ENCODE measurements around the gene ACSM4.
"Not testable (repeated sequence)": the region's sequence is repeated elsewhere in the genome, so short reads cannot be mapped to it uniquely, and the experiment has no call there.

The ACSM4 gene

DNA sequence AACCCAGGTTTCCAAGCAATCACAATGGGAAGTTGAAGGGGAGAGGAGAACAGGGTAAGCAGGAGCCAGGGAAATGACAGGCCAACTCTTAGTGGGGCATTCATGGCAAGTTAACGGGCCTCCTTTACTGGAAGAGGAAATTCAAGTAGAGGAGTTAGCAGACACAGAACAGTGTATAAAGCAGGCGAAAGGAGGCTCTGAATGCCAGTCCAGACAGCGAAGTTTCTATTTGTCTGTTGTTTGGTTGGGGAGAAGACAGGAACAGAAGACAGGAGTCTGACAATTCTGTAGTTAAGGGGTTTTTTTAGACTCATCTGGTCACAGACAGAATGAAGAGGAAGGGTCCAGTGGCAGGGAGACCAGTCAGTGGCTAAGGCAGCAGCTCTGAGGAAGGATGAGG, at the start of gene ACSM4:
TSS of gene ACSM4 (plus strand) at position 301 of the 400 bp plus-strand sequence. CDS start 260 bp downstream, outside the sequence.
- DNase-seq, result no peak
- TF ChIP-seq, protein P1, sequence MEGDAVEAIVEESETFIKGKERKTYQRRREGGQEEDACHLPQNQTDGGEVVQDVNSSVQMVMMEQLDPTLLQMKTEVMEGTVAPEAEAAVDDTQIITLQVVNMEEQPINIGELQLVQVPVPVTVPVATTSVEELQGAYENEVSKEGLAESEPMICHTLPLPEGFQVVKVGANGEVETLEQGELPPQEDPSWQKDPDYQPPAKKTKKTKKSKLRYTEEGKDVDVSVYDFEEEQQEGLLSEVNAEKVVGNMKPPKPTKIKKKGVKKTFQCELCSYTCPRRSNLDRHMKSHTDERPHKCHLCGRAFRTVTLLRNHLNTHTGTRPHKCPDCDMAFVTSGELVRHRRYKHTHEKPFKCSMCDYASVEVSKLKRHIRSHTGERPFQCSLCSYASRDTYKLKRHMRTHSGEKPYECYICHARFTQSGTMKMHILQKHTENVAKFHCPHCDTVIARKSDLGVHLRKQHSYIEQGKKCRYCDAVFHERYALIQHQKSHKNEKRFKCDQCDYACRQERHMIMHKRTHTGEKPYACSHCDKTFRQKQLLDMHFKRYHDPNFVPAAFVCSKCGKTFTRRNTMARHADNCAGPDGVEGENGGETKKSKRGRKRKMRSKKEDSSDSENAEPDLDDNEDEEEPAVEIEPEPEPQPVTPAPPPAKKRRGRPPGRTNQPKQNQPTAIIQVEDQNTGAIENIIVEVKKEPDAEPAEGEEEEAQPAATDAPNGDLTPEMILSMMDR (IDR thresholded peaks at IDR 0.05; ENCODE audit: low read depth, low read length, missing control alignments), result no peak
- no peak within 1 kb of the TSS for H3K4me3 ChIP-seq (ENCODE audit: low read depth, low read length)
- peaks cover 6% of the 10 kb centered on the region for H3K27me3 ChIP-seq (replicated peaks)
- in situ Hi-C loops (cut with HindIII; ENCODE audit: low pct_ligation_motif_present, low sequenced_read_pairs), result no loop called here
- no peak within 1 kb of the TSS for H3K27ac ChIP-seq
- H3K36me3 ChIP-seq (replicated peaks), result no peaks in the 10 kb centered on the region

DNA sequence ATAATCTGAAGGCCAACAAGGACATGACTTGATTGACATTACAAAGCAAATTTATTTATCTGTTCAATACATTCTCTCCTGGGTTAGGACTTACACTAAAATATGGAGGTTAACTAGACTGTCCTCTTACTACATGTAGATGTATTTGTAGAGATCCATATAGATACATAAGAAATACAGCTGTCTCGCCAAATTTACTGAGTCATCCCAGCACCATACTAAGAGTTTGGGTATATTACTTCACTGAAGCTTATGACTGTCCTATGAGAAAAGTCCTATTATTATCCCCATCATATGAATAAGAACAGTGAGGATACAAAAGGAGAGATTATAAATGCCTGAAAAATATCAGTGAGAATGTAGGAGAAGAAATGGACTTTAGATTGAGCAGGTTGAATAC, 44.8 kb upstream of the ACSM4 start:
- in situ Hi-C loops (cut with HindIII; ENCODE audit: low pct_ligation_motif_present, low sequenced_read_pairs), result no loop called here
- no peaks in the 10 kb centered on the region for H3K27me3 ChIP-seq (replicated peaks)
- TF ChIP-seq, protein P1 (IDR thresholded peaks at IDR 0.05; ENCODE audit: low read depth, low read length, missing control alignments), result no peak
- DNase-seq, result no peak
- no peaks in the 10 kb centered on the region for H3K36me3 ChIP-seq (replicated peaks)
- no peak overlapping the region for H3K4me3 ChIP-seq (ENCODE audit: low read depth, low read length)
- H3K27ac ChIP-seq, result no peak overlapping the region

DNA sequence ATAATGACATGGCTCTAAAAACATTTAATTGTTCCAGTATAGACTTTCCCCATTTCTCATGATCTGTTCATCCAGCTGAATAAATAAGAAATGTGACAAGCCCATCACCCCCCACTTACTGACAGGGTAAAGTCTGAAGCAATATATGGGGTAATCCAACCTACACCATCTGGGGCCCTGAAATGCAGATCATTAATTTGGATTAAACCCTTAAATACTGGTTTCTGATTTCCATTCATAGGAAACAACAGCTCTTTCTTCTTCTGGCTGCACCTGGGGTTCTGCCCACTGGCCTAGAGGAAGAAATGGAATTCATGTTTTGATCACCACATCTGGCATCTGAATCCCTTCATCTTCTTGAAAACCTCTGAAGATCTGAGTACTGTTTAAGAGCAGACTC, 39.3 kb upstream of the ACSM4 start:
- in situ Hi-C loops (cut with HindIII; ENCODE audit: low pct_ligation_motif_present, low sequenced_read_pairs), result no loop called here
- H3K27me3 ChIP-seq (replicated peaks), result no peaks in the 10 kb centered on the region
- DNase-seq, result no peak
- no peak overlapping the region for H3K4me3 ChIP-seq (ENCODE audit: low read depth, low read length)
- no peaks in the 10 kb centered on the region for H3K36me3 ChIP-seq (replicated peaks)
- TF ChIP-seq, protein P1 (IDR thresholded peaks at IDR 0.05; ENCODE audit: low read depth, low read length, missing control alignments), result no peak
- no peak overlapping the region for H3K27ac ChIP-seq

GRCh38 chr12:7265251-7265650, 38.6 kb upstream of the ACSM4 start:
- no peak for DNase-seq
- TF ChIP-seq, protein P1 (IDR thresholded peaks at IDR 0.05; ENCODE audit: low read depth, low read length, missing control alignments), result no peak
- no peak overlapping the region for H3K27ac ChIP-seq
- no peaks in the 10 kb centered on the region for H3K27me3 ChIP-seq (replicated peaks)
- in situ Hi-C loops (cut with HindIII; ENCODE audit: low pct_ligation_motif_present, low sequenced_read_pairs), result no loop called here
- H3K36me3 ChIP-seq (replicated peaks), result no peaks in the 10 kb centered on the region
- no peak overlapping the region for H3K4me3 ChIP-seq (ENCODE audit: low read depth, low read length)

DNA sequence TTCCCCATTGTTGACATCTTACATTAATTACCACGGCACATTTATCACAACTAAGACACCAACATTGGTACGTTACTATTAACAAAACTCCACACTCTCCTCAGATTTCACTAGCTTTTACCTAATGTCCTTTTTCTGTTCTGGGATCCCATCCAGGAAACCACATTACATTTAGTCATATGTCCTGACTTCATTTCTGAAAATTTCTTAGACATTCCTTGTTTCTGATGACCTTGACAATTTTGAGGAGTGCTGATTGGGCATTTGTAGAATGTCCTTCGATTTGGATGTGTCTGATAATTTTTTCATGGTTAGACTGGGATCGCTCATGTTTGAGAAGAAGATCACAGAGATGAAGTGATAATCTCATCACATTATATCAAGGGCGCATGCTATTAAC, 34.6 kb upstream of the ACSM4 start:
- H3K36me3 ChIP-seq (replicated peaks), result no peaks in the 10 kb centered on the region
- no peak overlapping the region for H3K4me3 ChIP-seq (ENCODE audit: low read depth, low read length)
- TF ChIP-seq, protein P1 (IDR thresholded peaks at IDR 0.05; ENCODE audit: low read depth, low read length, missing control alignments), result no peak
- no peak for DNase-seq
- no peaks in the 10 kb centered on the region for H3K27me3 ChIP-seq (replicated peaks)
- H3K27ac ChIP-seq, result no peak overlapping the region
- in situ Hi-C loops (cut with HindIII; ENCODE audit: low pct_ligation_motif_present, low sequenced_read_pairs), result no loop called here

GRCh38 chr12:7271893-7272514, 31.9 kb upstream of the ACSM4 start:
- DNase-seq, result no peak
- TF ChIP-seq, protein P1 (IDR thresholded peaks at IDR 0.05; ENCODE audit: low read depth, low read length, missing control alignments), result no peak
- H3K36me3 ChIP-seq (replicated peaks), result no peaks in the 10 kb centered on the region
- H3K4me3 ChIP-seq (ENCODE audit: low read depth, low read length), result no peak overlapping the region
- H3K27ac ChIP-seq, result no peak overlapping the region
- H3K27me3 ChIP-seq (replicated peaks), result no peaks in the 10 kb centered on the region
- in situ Hi-C loops (cut with HindIII; ENCODE audit: low pct_ligation_motif_present, low sequenced_read_pairs), result no loop called here

DNA sequence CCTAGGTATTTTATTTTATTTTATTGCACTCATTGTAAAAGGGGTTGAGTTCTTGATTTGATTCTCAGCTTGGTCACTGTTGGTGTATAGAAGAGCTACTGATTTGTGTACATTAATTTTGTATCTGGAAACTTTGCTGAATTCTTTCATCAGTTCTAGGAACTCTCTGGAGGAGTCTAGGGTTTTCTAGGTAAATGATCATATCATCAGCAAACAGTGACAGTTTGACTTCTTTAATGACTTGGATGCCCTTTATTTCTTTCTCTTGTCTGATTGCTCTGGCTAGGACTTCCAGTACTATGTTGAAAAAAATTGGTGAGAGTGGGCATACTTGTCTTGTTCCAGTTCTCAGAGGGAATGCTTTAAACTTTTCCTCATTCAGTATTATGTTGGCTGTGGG, 28.4 kb upstream of the ACSM4 start:
- in situ Hi-C loops (cut with HindIII; ENCODE audit: low pct_ligation_motif_present, low sequenced_read_pairs); H3K27me3 ChIP-seq (replicated peaks); DNase-seq; H3K27ac ChIP-seq; H3K36me3 ChIP-seq (replicated peaks); H3K4me3 ChIP-seq (ENCODE audit: low read depth, low read length): not testable (repeated sequence)

Data from brain microvascular endothelial cell (primary cell).